Lower leg skin (tissue), 4 donors: ENCODE measurements around the gene SESN1. TPM values are rescaled to one million over a fixed set of nuclear protein-coding genes. Genes with fewer than 3 reads are reported as not detected.
"Not testable (repeated sequence)": the region's sequence is repeated elsewhere in the genome, so short reads cannot be mapped to it uniquely, and the experiment has no call there.

ENCODE experiments used
- DNase-seq, 2 donors: peaks; one replicate each; pipeline ENCODE4 v3.0.0-alpha.2; 2019; ENCODE audit warnings: low spot score in 2 of 2
- H3K4me3 ChIP-seq: fragments of 200-600 bp; sonication (generic); 2 replicates; pipeline ENCODE4 v1.5.1; 2017; ENCODE audit warnings: mild to moderate bottlenecking, low read depth; ENCODE audit not compliant: poor library complexity, severe bottlenecking
- CTCF ChIP-seq, 3 donors: fragments of 450-650 bp; IDR thresholded peaks; one replicate each; pipeline ENCODE4 v1.5.1; 2016; ENCODE audit warnings: antibody characterized with exemption in 3 of 3, mild to moderate bottlenecking in 3 of 3, moderate library complexity in 2 of 3
- POLR2A ChIP-seq, 2 donors: fragments of 450-650 bp; IDR thresholded peaks; one replicate each; pipeline ENCODE4 v1.6.1; 2016 to 2017; ENCODE audit warnings: antibody characterized with exemption in 2 of 2, mild to moderate bottlenecking in 1 of 2, moderate library complexity in 1 of 2
- WGBS, 2 donors: methylation state at CpG; one replicate each; pipeline ENCODE4 v1.1.5; 2018; 5-methylcytosine and 5-hydroxymethylcytosine counted together
- intact Hi-C: fragments of 100-400 bp; cut with DNase I; formaldehyde crosslinking; loops from one replicate; pipeline ENCODE4 v1.15.0; 2023; ENCODE audit warnings: low total_unique reads
- total RNA-seq, 4 donors: library from RNA; depleted of rRNA; stranded (reverse); fragments of >200 nt; gene quantifications; one replicate each; pipeline ENCODE4 v1.1.0, GENCODE V29; 2016

SESN1 gene
- total RNA-seq, 4 donors from 2014 or later, result 47.9 to 165 (median 110) TPM

DNA sequence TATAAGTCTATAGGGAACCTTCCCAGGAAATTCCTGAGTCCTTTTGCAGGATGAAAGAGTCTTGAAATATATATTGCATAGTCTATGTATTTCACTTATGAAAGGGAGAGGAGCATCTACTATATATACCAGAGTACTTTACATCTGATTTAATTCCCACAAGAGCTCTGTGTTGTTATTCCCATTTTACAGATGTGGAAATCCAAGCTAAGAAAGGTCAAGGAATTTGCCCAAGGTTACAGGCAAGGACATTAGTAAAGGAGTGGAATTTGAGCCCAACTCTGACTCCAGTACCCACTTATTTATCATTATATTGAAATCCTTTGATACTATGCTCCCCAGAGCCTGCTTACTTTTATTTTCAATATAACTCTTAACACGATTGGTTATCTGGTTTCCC lies 2.6 kb downstream of the SESN1 start:
- intact Hi-C loops, result no loop called here
- 49 to 67% methylated on average over 1 of the region's 1 CpG for WGBS, 2 donors
- DNase-seq, result no peak
- no peak overlapping the region for H3K4me3 ChIP-seq
- TF ChIP-seq POLR2A (IDR thresholded peaks at IDR 0.05), result no peak
- no peak for TF ChIP-seq CTCF (IDR thresholded peaks at IDR 0.05)

DNA sequence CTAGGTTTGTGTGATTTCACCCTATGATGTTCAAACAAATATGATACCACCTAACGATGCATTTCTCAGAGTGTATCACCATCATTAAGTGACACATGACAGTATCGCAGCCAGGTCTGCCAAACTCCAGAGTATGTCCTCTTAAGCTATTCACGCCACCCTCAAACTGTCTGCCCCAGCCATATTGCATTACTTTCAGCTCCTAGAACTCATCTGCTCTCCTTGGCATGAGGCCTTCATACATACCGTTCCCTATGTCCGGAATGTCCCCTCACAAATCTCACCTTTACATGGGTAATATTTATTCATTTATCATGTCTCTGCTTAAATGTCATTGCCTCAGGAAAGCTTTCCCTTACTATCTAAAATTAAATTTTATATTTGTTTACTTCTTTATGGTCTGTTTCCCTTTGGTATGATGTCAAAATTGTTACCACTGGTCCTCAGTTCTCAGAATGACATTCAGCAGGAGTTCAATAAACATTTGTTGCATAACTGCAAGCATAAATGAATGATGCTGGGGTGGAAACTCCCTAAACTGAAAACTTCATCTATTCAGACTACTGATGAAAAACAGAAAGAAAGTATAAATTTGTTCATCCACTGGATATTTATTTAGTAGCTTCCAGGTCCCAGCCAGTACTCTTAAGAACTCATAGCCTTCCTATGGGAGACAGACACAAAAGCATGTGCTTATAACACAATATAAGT lies 3.2 kb downstream of the SESN1 start:
- no peak for TF ChIP-seq CTCF (IDR thresholded peaks at IDR 0.05)
- TF ChIP-seq POLR2A (IDR thresholded peaks at IDR 0.05), result no peak
- no peak for DNase-seq
- H3K4me3 ChIP-seq, result no peak overlapping the region
- intact Hi-C loops, result no loop called here
- 93 to 94% methylated on average over 5 of the region's 5 CpGs for WGBS, 2 donors

DNA sequence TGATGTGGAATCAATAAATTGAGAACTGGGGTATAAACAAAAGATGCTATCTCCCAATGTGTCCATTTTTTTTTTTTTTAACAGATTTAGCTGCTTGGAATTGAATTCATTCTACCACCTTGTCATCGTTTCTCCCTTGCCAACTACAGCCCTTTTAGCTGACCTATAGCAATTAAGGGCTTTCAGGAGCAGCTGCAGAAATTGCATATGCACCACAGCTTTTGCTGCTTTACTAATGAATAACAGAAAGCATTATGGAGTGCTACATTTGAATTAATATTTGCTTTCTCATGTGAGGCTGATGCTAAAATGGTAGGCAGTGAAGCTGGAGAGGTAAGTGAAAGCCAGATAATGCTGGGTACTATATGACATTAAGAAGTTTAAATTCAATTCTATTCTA lies 5.7 kb downstream of the SESN1 start:
- WGBS, 2 donors, result 74 to 75% methylated on average over 1 of the region's 1 CpG
- no peak overlapping the region for H3K4me3 ChIP-seq
- TF ChIP-seq POLR2A (IDR thresholded peaks at IDR 0.05) (no peak), CTCF (IDR thresholded peaks at IDR 0.05) (no peak)
- no peak for DNase-seq
- intact Hi-C loops, result no loop called here

GRCh38 chr6:109087661-109088264 lies 6.9 kb downstream of the SESN1 start:
- TF ChIP-seq CTCF (IDR thresholded peaks at IDR 0.05) (no peak), POLR2A (IDR thresholded peaks at IDR 0.05) (no peak)
- no peak overlapping the region for H3K4me3 ChIP-seq
- no peak for DNase-seq
- 55 to 63% methylated on average over 5 of the region's 5 CpGs for WGBS, 2 donors
- intact Hi-C loops, result no loop called here

DNA sequence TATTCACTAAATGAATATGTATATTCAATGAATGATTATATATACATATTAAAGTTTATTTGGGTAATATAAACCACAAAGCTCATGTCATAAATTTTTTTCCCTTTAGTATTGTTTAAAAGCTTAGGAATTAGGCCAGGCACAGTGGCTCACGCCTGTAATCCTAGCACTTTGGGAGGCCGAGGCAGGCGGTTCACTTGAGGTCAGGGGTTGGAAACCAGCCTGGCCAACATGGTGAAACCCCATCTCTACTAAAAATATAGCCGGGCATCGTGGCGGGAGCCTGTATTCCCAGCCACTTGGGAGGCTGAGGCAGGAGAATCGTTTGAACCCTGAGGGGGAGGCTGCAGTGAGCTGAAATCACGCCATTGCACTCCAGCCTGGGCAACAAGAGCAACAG lies 10.5 kb downstream of the SESN1 start:
- H3K4me3 ChIP-seq, DNase-seq, intact Hi-C loops: not testable (repeated sequence)
- WGBS, 2 donors, result 92 to 94% methylated on average over 8 of the region's 8 CpGs

- H3K4me3 ChIP-seq, result no peak overlapping the region
- intact Hi-C loops, result no loop called here
- WGBS, 2 donors, result 67 to 70% methylated on average over 1 of the region's 1 CpG
- no peak for DNase-seq
- TF ChIP-seq POLR2A (IDR thresholded peaks at IDR 0.05) (no peak), CTCF (IDR thresholded peaks at IDR 0.05) (no peak)
Measured at GRCh38 chr6:109083657-109084056, 11.0 kb downstream of the SESN1 start.
